Measurements from ENCODE around the gene PCDH1.

The PCDH1 gene

DNA sequence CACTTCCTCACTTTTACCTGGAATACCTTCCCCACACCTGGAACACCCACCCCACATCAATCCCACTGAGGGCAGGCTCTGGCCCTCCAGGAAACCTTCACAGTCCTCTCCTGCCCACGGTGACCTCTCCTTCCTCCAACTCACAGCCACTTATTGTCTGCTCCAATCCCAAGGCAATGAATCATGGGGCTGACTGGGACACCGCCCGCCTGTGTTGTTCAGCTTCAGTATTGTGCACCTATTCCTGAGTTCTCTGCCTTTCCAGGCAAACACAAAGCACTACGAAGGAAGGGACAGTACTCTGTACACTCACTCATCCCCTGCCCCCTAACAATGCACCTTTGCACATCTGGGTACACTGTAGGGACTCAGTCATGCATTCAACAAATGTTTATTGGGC, 7.3 kb downstream of the PCDH1 start:
- Histone ChIP-seq H3K27ac (no peak overlapping the region), H3K4me3 (no peak overlapping the region), H3K27me3 (peaks cover 0 to 4% of the 10 kb centered on the region in 2 donors), H3K4me1 (peaks cover 0 to 46% (median 12%) of the 10 kb centered on the region in 4 donors), H3K9me3 (no peaks in the 10 kb centered on the region), H3K36me3 (peaks cover 6 to 30% (median 10%) of the 10 kb centered on the region in 3 donors)
- intact Hi-C loops (cut with DNase I; ENCODE audit: low total_unique reads): loop anchor here (10.0 kb wide), 1 partner anchor 56 kb away; no protein-coding TSS in a partner anchor
- no peak for TF ChIP-seq CTCF (IDR thresholded peaks at IDR 0.05)
- DNase-seq: peak in 1 of 2 donors; percentile 52

GRCh38 chr5:141870228-141870627, 8.0 kb downstream of the PCDH1 start:
- TF ChIP-seq CTCF (IDR thresholded peaks at IDR 0.05): no peak
- intact Hi-C loops (cut with DNase I; ENCODE audit: low total_unique reads): loop anchor here (10.0 kb wide), 1 partner anchor 55 kb away; no protein-coding TSS in a partner anchor
- Histone ChIP-seq H3K27me3 (no peaks in the 10 kb centered on the region), H3K4me1 (peaks cover 0 to 47% (median 5%) of the 10 kb centered on the region in 4 donors), H3K4me3 (no peak overlapping the region), H3K36me3 (peaks cover 6 to 36% (median 11%) of the 10 kb centered on the region in 3 donors), H3K27ac (no peak overlapping the region), H3K9me3 (no peaks in the 10 kb centered on the region)
- peak in 1 of 2 donors; percentile 40 for DNase-seq

DNA sequence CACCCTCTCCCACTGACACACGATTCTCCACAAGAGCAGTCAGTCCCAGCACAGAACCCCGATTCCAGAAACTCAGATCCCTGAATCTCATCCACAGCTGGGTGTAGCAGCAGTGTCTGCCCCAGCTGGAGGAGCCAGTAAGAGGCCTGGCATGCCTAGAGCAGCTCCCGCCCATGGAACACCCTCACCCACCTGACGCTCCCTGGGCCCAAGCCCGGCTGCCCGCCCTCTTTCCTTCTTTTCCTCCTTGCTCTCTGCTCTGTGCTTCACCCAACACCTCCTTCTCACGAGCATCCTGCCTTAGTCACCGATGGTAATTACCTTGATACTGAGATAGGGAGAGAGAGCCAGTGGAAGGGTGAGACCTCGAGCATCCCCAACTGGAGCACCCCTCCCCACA, 8.7 kb downstream of the PCDH1 start:
- no peak overlapping the region for H3K4me3 ChIP-seq
- H3K9me3 ChIP-seq: no peaks in the 10 kb centered on the region
- peaks cover 0 to 47% (median 4%) of the 10 kb centered on the region in 4 donors for H3K4me1 ChIP-seq
- no peak for TF ChIP-seq CTCF (IDR thresholded peaks at IDR 0.05)
- H3K27ac ChIP-seq: no peak overlapping the region
- no peaks in the 10 kb centered on the region for H3K27me3 ChIP-seq
- H3K36me3 ChIP-seq: peaks cover 6 to 43% (median 18%) of the 10 kb centered on the region in 3 donors
- intact Hi-C loops (cut with DNase I; ENCODE audit: low total_unique reads): no loop called here
- peak in 1 of 2 donors; percentile 38 for DNase-seq

DNA sequence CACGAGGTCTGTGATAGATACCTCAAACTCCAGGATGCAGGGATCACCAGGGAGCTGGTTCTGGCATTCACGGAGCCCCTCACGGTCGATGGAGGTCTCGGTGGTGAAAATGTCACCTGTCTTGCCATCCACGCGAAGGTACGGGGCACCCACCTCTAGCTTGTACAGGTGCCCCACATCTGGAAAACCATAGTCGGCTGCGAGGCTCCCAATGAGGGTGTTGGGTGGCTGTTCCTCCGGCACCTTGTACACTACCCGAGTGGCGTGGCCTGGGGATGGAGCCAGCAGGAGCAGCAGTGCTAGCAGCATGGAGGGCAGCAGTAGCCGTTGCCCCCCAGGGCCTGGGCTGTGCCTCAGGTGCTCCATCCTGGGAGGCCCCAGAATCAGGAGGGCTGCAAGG, 9.2 kb downstream of the PCDH1 start:
- intact Hi-C loops (cut with DNase I; ENCODE audit: low total_unique reads): no loop called here
- H3K4me1 ChIP-seq: peaks cover 0 to 42% (median under 1%) of the 10 kb centered on the region in 4 donors

DNA sequence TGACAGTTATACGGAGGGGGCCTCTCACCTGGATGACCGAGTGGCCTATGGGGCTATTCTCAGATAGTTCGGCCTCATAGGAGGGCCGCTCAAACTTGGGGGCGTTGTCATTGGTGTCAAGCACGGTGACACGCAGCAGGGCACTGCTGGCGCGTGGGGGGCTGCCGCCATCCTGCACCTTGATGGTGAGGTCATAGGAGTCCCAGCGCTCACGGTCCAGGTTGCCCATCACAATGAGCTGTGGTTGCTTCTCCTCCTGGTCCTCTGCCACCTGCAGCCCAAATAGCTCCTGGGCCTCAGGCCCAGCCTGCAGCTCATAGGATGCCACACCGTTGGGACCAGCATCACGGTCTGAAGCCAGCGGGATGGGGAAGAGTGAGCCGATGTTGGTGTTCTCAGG, 9.7 kb downstream of the PCDH1 start:
- H3K4me1 ChIP-seq: peaks cover 0 to 39% (median 0%) of the 10 kb centered on the region in 4 donors
- no peak overlapping the region for H3K4me3 ChIP-seq
- intact Hi-C loops (cut with DNase I; ENCODE audit: low total_unique reads): no loop called here
- no peak for DNase-seq
- H3K27ac ChIP-seq: no peak overlapping the region
- TF ChIP-seq CTCF (IDR thresholded peaks at IDR 0.05): no peak
- H3K9me3 ChIP-seq: no peaks in the 10 kb centered on the region
- peaks cover 6 to 53% (median 28%) of the 10 kb centered on the region in 3 donors for H3K36me3 ChIP-seq
- no peaks in the 10 kb centered on the region for H3K27me3 ChIP-seq

More for the DNA sequence above, 9.2 kb downstream of the PCDH1 start:
- Histone ChIP-seq H3K9me3 (no peaks in the 10 kb centered on the region), H3K4me3 (no peak overlapping the region), H3K27me3 (no peaks in the 10 kb centered on the region), H3K27ac (no peak overlapping the region), H3K36me3 (peaks cover 6 to 48% (median 23%) of the 10 kb centered on the region in 3 donors)
- DNase-seq: no peak
- TF ChIP-seq CTCF (IDR thresholded peaks at IDR 0.05): no peak
